HepG2 (cell line): ENCODE data around the gene CNOT2. TPM values are rescaled to one million over a fixed set of nuclear protein-coding genes. Genes with fewer than 3 reads are reported as not detected.

Source experiments
- ATAC-seq: fragments of 200-7000 bp; cut with Tn5 transposase; 3 replicates; pipeline ENCODE4 v1.9.1; 2020; ENCODE audit warnings: mild to moderate bottlenecking, moderate library complexity
- BruUV-seq: library from RNA; stranded (reverse); fragments of 400-500 nt; replicated peaks from 2 replicates; lab custom pipeline; 2021; lab: Mats Ljungman, UMichigan
- CTCF ChIA-PET: fragments of 300-600 bp; formaldehyde crosslinking; extraction: SDS; loops from one replicate; lab custom pipeline; 2021; ENCODE audit warnings: low total read pairs, inconsistent platforms, low intra/inter-chr PET ratio; lab: Yijun Ruan, JAX
- POLR2A ChIA-PET: fragments of 350-600 bp; sonication (Branson Sonifier 250); formaldehyde crosslinking; loops from one replicate; lab custom pipeline; 2020; ENCODE audit warnings: antibody characterized with exemption, inconsistent platforms; lab: Yijun Ruan, JAX
- DNase-seq: peaks from one replicate; pipeline ENCODE4 v3.0.0-alpha.2; 2015; ENCODE audit warnings: low spot score
- FAIRE-seq: peaks from 3 replicates; lab custom pipeline; 2011; peaks lifted over from hg19 to GRCh38; lab: Jason Lieb, UNC
- H2AFZ ChIP-seq: one replicate; pipeline ENCODE4 v1.6.1; 2011; ENCODE audit warnings: low read length, inconsistent platforms
- H3K27ac ChIP-seq: fragments of 300-600 bp; 3 replicates; pipeline ENCODE4 v1.8.0; 2011; ENCODE audit warnings: mixed run types, mild to moderate bottlenecking, mixed read lengths, low read length, inconsistent platforms; ENCODE audit not compliant: insufficient read depth; ENCODE audit errors: extremely low read length
- H3K27me3 ChIP-seq, 2 experiments: fragments of 200-600 bp in 1 of 2; 2 replicates in 1 of 2; 3 replicates in 1 of 2; pipeline versions ENCODE4 v1.6.0 to v1.8.0; 2011; ENCODE audit warnings: low read length in 2 of 2, mild to moderate bottlenecking in 2 of 2, moderate library complexity in 2 of 2, inconsistent platforms in 1 of 2; ENCODE audit not compliant: insufficient read depth in 2 of 2, control insufficient read depth in 1 of 2
- H3K36me3 ChIP-seq, 2 experiments: fragments of 200-600 bp in 1 of 2; replicated peaks in 1 of 2; 2 replicates in 1 of 2; 3 replicates in 1 of 2; pipeline versions ENCODE4 v1.5.1 to v1.8.0; 2011; ENCODE audit warnings: low read length in 2 of 2, inconsistent platforms in 1 of 2; ENCODE audit not compliant: insufficient read depth in 2 of 2, control insufficient read depth in 1 of 2
- H3K4me1 ChIP-seq: 2 replicates; pipeline ENCODE4 v1.5.1; 2012; ENCODE audit warnings: low read length, inconsistent platforms; ENCODE audit not compliant: insufficient read depth
- H3K4me2 ChIP-seq: 2 replicates; pipeline ENCODE4 v1.6.0; 2011; ENCODE audit warnings: low read depth, low read length, inconsistent platforms
- H3K4me3 ChIP-seq, 3 experiments: fragments of 200-600 bp in 1 of 3; sonication (generic), shearing (Covaris generic) in 1 of 3; replicated peaks in 1 of 3; 2 replicates each; pipeline ENCODE4 v1.5.1; 2011 to 2016; ENCODE audit warnings: low read length in 3 of 3, inconsistent platforms in 2 of 3, low read depth in 2 of 3, mild to moderate bottlenecking in 2 of 3, control low read depth in 1 of 3, mixed read lengths in 1 of 3; ENCODE audit not compliant: insufficient read depth in 1 of 3
- H3K79me2 ChIP-seq: one replicate; pipeline ENCODE4 v1.6.1; 2011; ENCODE audit warnings: low read length, inconsistent platforms; ENCODE audit not compliant: insufficient read depth
- H3K9ac ChIP-seq: 2 replicates; pipeline ENCODE4 v1.6.0; 2011; ENCODE audit warnings: mild to moderate bottlenecking, low read depth, low read length, inconsistent platforms; ENCODE audit not compliant: insufficient read depth
- H3K9me3 ChIP-seq: 2 replicates; pipeline ENCODE4 v1.5.1; 2012; ENCODE audit warnings: mild to moderate bottlenecking, low read length
- H4K20me1 ChIP-seq: 2 replicates; pipeline ENCODE4 v1.6.0; 2011; ENCODE audit warnings: inconsistent platforms, mild to moderate bottlenecking, low read length, moderate library complexity; ENCODE audit not compliant: insufficient read depth
- HDAC2 ChIP-seq: sonication (generic); formaldehyde crosslinking; IDR thresholded peaks from 2 replicates; pipeline ENCODE4 v1.4.0; 2020; ENCODE audit warnings: missing genetic modification reagents
- HNRNPUL1 ChIP-seq: fragments of 200-400 bp; formaldehyde crosslinking; IDR thresholded peaks from 2 replicates; pipeline ENCODE4 v1.6.1; 2017; ENCODE audit warnings: low read depth, mild to moderate bottlenecking, low read length, moderate library complexity
- JUND ChIP-seq: sonication (generic); formaldehyde crosslinking; IDR thresholded peaks from 2 replicates; pipeline ENCODE4 v1.8.0; 2022; ENCODE audit warnings: mild to moderate bottlenecking, missing genetic modification reagents
- NR2F6 ChIP-seq, 2 experiments: IDR thresholded peaks; 2 replicates each; pipeline ENCODE4 v1.6.1; 2016; ENCODE audit warnings: antibody characterized with exemption in 1 of 2, mild to moderate bottlenecking in 1 of 2
- SRSF9 ChIP-seq: fragments of 200-400 bp; formaldehyde crosslinking; IDR thresholded peaks from 2 replicates; pipeline ENCODE4 v1.6.1; 2018; ENCODE audit warnings: borderline replicate concordance, mild to moderate bottlenecking, low read depth, low read length; ENCODE audit not compliant: insufficient read depth, poor library complexity, severe bottlenecking
- TAF1 ChIP-seq: sonication (generic); formaldehyde crosslinking; IDR thresholded peaks from 2 replicates; pipeline ENCODE4 v1.4.0; 2020; ENCODE audit warnings: missing genetic modification reagents
- TBP ChIP-seq: sonication (generic); formaldehyde crosslinking; IDR thresholded peaks from 2 replicates; pipeline ENCODE4 v1.5.0; 2020; ENCODE audit warnings: missing genetic modification reagents
- TBX3 ChIP-seq: fragments of 450-650 bp; IDR thresholded peaks from 2 replicates; pipeline ENCODE4 v1.6.1; 2017; ENCODE audit warnings: antibody characterized with exemption, mild to moderate bottlenecking, inconsistent platforms, borderline replicate concordance
- XRCC5 ChIP-seq: fragments of 200-400 bp; formaldehyde crosslinking; optimal IDR thresholded peaks from 2 replicates; pipeline ENCODE3; 2017; ENCODE audit warnings: mild to moderate bottlenecking, low read length
- ZBTB1 ChIP-seq: sonication (generic); formaldehyde crosslinking; IDR thresholded peaks from 2 replicates; pipeline ENCODE4 v1.4.0; 2020; ENCODE audit warnings: missing genetic modification reagents, borderline replicate concordance
- ZBTB38 ChIP-seq: sonication (generic); formaldehyde crosslinking; IDR thresholded peaks from 2 replicates; pipeline ENCODE4 v1.5.1; 2020; ENCODE audit warnings: mild to moderate bottlenecking, missing genetic modification reagents
- ZNF101 ChIP-seq: sonication (generic); formaldehyde crosslinking; IDR thresholded peaks from 2 replicates; pipeline ENCODE4 v1.4.0; 2020; ENCODE audit warnings: mild to moderate bottlenecking, low read depth, missing genetic modification reagents, borderline replicate concordance
- ZNF33A ChIP-seq: sonication (generic); formaldehyde crosslinking; IDR thresholded peaks from 2 replicates; pipeline ENCODE4 v1.5.1; 2020; ENCODE audit warnings: missing genetic modification reagents, mild to moderate bottlenecking, moderate library complexity, borderline replicate concordance
- ZNF670 ChIP-seq: sonication (generic); formaldehyde crosslinking; IDR thresholded peaks from 2 replicates; pipeline ENCODE4 v1.8.0; 2022; ENCODE audit warnings: mild to moderate bottlenecking, missing genetic modification reagents, borderline replicate concordance
- ZNF746 ChIP-seq: sonication (generic); formaldehyde crosslinking; IDR thresholded peaks from 2 replicates; pipeline ENCODE4 v1.8.0; 2022; ENCODE audit warnings: mild to moderate bottlenecking, missing genetic modification reagents
- in situ Hi-C: cut with HindIII; loops from 2 replicates; pipeline ENCODE4 v1.10.0; 2017; ENCODE audit warnings: low pct_unique_long_range_greater_than_20kb; ENCODE audit not compliant: extremely low pct_ligation_motif_present
- intact Hi-C: fragments of 100-400 bp; cut with micrococcal nuclease; formaldehyde crosslinking; loops from one replicate; pipeline ENCODE4 v1.10.0; 2022; ENCODE audit not compliant: unreplicated experiment
- polyA plus RNA-seq, 8 experiments: library from polyadenylated mRNA; depleted of rRNA in 3 of 8; stranded (reverse) in 7 of 8; unstranded in 1 of 8; fragments of >200 nt; fragmentation: Illumina TruSeq in 4 of 8; extraction: Trizol in 4 of 8; gene quantifications; 2 replicates each; pipeline versions ENCODE4 v1.2.1 to v1.2.3, GENCODE V29; 2011 to 2016; ENCODE audit warnings: low read depth in 4 of 8, missing spikeins in 1 of 8, mixed read lengths in 1 of 8; ENCODE audit not compliant: insufficient read depth in 1 of 8
- total RNA-seq, 5 experiments: library from RNA; depleted of rRNA; stranded (reverse); fragments of >200 nt; fragmentation: Illumina TruSeq; extraction: Trizol; gene quantifications; 2 replicates each; pipeline ENCODE4 v1.2.3, GENCODE V29; 2016; ENCODE audit warnings: low read depth in 1 of 5
- TF ChIP-seq, protein P1 (sequence below): sonication (generic); formaldehyde crosslinking; IDR thresholded peaks from 2 replicates; pipeline ENCODE4 v1.4.0; 2020; ENCODE audit warnings: missing genetic modification reagents
- TF ChIP-seq, protein P2 (sequence below): sonication (generic); formaldehyde crosslinking; IDR thresholded peaks from 2 replicates; pipeline ENCODE4 v1.5.1; 2020; ENCODE audit warnings: missing genetic modification reagents, mild to moderate bottlenecking, borderline replicate concordance

Gene CNOT2
- total and polyA plus RNA-seq, 2 of the 13 experiments (the other 11 are each of a cell fraction or from before 2014, with no cell fraction given), result 54.5 to 76.6 TPM

DNA sequence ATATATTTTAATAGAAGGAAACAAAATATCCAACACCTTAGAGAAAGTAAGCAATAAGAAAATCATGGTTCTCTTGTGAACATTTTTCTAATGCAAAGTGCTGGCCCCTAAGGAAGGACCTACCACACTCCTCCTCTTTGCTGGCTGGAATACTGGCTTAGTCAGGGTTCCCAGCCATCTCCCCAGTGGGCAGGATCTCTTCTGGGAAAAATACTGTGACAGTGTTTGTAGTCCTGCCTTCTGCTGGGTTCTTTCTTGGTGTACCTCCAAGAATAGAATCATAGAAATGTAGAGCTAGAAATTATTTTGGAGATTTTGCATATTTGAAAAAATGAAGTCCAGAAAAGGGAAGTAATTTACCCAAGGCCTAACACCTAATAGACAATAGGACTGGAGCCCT, 154.8 kb downstream of the CNOT2 start:
- Histone ChIP-seq H3K79me2 (no peaks in the 10 kb centered on the region), H3K4me1 (peaks cover 5% of the 10 kb centered on the region; the same call in 1 of the 2 replicates), H3K4me2 (no peak overlapping the region), H3K4me3 (no peak overlapping the region), H3K9me3 (no peaks in the 10 kb centered on the region), H4K20me1 (no peaks in the 10 kb centered on the region), H3K9ac (no peak overlapping the region), H3K27me3 (no peaks in the 10 kb centered on the region), H2AFZ (no peak overlapping the region), H3K27ac (no peak overlapping the region), H3K36me3 (no peaks in the 10 kb centered on the region)
- BruUV-seq, result no TSS peak
- no peak for FAIRE-seq
- intact Hi-C loops, result no loop called here
- ATAC-seq, result no peak
- ChIA-PET POLR2A (no interaction called here), CTCF (no interaction called here)
- no peak for TF ChIP-seq TBP (CRISPR knock-in tag)
- no peak for TF ChIP-seq SRSF9
- TF ChIP-seq HDAC2 (CRISPR knock-in tag), result no peak
- TF ChIP-seq ZNF33A (CRISPR knock-in tag), result no peak
- TF ChIP-seq, protein P1, sequence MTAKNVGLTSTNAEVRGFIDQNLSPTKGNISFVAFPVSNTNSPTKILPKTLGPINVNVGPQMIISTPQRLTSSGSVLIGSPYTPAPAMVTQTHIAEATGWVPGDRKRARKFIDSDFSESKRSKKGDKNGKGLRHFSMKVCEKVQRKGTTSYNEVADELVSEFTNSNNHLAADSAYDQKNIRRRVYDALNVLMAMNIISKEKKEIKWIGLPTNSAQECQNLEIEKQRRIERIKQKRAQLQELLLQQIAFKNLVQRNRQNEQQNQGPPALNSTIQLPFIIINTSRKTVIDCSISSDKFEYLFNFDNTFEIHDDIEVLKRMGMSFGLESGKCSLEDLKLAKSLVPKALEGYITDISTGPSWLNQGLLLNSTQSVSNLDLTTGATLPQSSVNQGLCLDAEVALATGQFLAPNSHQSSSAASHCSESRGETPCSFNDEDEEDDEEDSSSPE (CRISPR knock-in tag), result no peak
- TF ChIP-seq TAF1 (CRISPR knock-in tag), result no peak
- TF ChIP-seq ZBTB38 (CRISPR knock-in tag), result no peak
- TF ChIP-seq ZNF670 (CRISPR knock-in tag), result no peak
- TF ChIP-seq, protein P2, sequence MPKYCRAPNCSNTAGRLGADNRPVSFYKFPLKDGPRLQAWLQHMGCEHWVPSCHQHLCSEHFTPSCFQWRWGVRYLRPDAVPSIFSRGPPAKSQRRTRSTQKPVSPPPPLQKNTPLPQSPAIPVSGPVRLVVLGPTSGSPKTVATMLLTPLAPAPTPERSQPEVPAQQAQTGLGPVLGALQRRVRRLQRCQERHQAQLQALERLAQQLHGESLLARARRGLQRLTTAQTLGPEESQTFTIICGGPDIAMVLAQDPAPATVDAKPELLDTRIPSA (CRISPR knock-in tag), result no peak
- no peak for TF ChIP-seq JUND (CRISPR knock-in tag)
- TF ChIP-seq ZBTB1, result no peak
- TF ChIP-seq TBX3, result no peak
- no peak for TF ChIP-seq ZNF101 (CRISPR knock-in tag)
- TF ChIP-seq ZNF746 (CRISPR knock-in tag), result no peak
- TF ChIP-seq XRCC5, result no peak
- no peak for TF ChIP-seq HNRNPUL1
- TF ChIP-seq NR2F6 (IDR thresholded peaks at IDR 0.05), result no peak
- no peak for TF ChIP-seq NR2F6 (CRISPR knock-in tag; IDR thresholded peaks at IDR 0.05)
- in situ Hi-C loops, result no loop called here
- no peak for DNase-seq
